ENCODE results near the gene PSTK. TPM values are rescaled to one million over a fixed set of nuclear protein-coding genes. Genes with fewer than 3 reads are reported as not detected.
A peak's percentile ranks its signal among the peaks of the same experiment; 100 is the strongest.

PSTK gene
- polyA plus RNA-seq, 2 of the 4 experiments (the other 2 are of a cell fraction) = 5.3 to 9.0 TPM

- POLR2A ChIA-PET = interaction anchor here (2.5 kb wide), 1 partner anchor 29 kb away, joined by 27 read pairs; the partner anchor contains the start of gene PSTK
- WGBS (ENCODE audit: missing lambda C conversion rate) = 4% methylated on average over 17 of the region's 34 CpGs
- TF ChIP-seq POLR2A (IDR thresholded peaks at IDR 0.05; ENCODE audit: low read length) (no peak), PHF8 (IDR thresholded peaks at IDR 0.05; ENCODE audit: borderline replicate concordance, low read depth) (peak; percentile 59; the same call in 1 of the 2 replicates)
- Histone ChIP-seq H3K27ac (peak overlapping the region; percentile 74 to 91), H3K4me1 (peaks cover 9% of the 10 kb centered on the region; the same call in 2 of the 3 replicates), H3K4me3 (peak overlapping the region; percentile 85), H3K9me3 (no peaks in the 10 kb centered on the region), H3K4me2 (peak overlapping the region; percentile 77)
- FAIRE-seq (no peak), DNase-seq (ENCODE audit: low read depth in 1 of 2, low spot score in 1 of 2) (peak in 1 of 2 experiments; percentile 27), ATAC-seq (peak; percentile 36 to 46)
- CTCF ChIA-PET = no interaction called here
Measured at GRCh38 chr10:123009105-123009820, 29.1 kb downstream of the PSTK start.

- Histone ChIP-seq H3K4me1 (peaks cover 5% of the 10 kb centered on the region; the same call in 2 of the 3 replicates), H3K9me3 (no peaks in the 10 kb centered on the region), H3K4me2 (no peak overlapping the region), H3K4me3 (no peak overlapping the region), H3K27ac (no peak overlapping the region)
- TF ChIP-seq HOXA7 (CRISPR knock-in tag; IDR thresholded peaks at IDR 0.05) (no peak), EHMT2 (IDR thresholded peaks at IDR 0.05; ENCODE audit: low read depth) (no peak), ATOH8 (CRISPR knock-in tag; IDR thresholded peaks at IDR 0.05; ENCODE audit: low read depth) (no peak), HES2 (IDR thresholded peaks at IDR 0.05) (no peak), ELK1 (IDR thresholded peaks at IDR 0.05; ENCODE audit: low read depth, low read length) (no peak), HMGXB4 (CRISPR knock-in tag; IDR thresholded peaks at IDR 0.05; ENCODE audit: borderline replicate concordance) (no peak), PBX3 (IDR thresholded peaks at IDR 0.05) (no peak), BCL3 (IDR thresholded peaks at IDR 0.05) (no peak), MYC (IDR thresholded peaks at IDR 0.05; ENCODE audit: borderline replicate concordance, low read length) (no peak), GATA3 (IDR thresholded peaks at IDR 0.05; ENCODE audit: borderline replicate concordance) (no peak), MAX (IDR thresholded peaks at IDR 0.05) (no peak), REST (IDR thresholded peaks at IDR 0.05) (no peak), MAZ (IDR thresholded peaks at IDR 0.05; ENCODE audit: borderline replicate concordance, low read depth, low read length) (no peak), SMC3 (IDR thresholded peaks at IDR 0.05) (no peak), CTCF (IDR thresholded peaks at IDR 0.05) (no peak), SREBF2 (IDR thresholded peaks at IDR 0.05) (no peak), ZC3H11A (IDR thresholded peaks at IDR 0.05) (no peak), JUN (IDR thresholded peaks at IDR 0.05) (no peak)
- 89% methylated on average over 3 of the region's 3 CpGs for WGBS (ENCODE audit: missing lambda C conversion rate)
- ChIA-PET POLR2A (no interaction called here), CTCF (interaction anchor here (1.2 kb wide), 1 partner anchor 8 kb away, joined by 3 read pairs; no protein-coding TSS in a partner anchor)
- ATAC-seq (no peak), FAIRE-seq (no peak), DNase-seq (ENCODE audit: low read depth in 1 of 2, low spot score in 1 of 2) (no peak)
Measured at GRCh38 chr10:123011987-123012386, 31.8 kb downstream of the PSTK start.

Data from A549 (cell line).